GM19193 (cell line): ENCODE results near the gene CNTN1.

Experiments used
- POLR2A ChIP-seq: IDR thresholded peaks from 4 replicates; pipeline ENCODE4 v1.6.1; 2011; ENCODE audit not compliant: insufficient read depth, insufficient read length; ENCODE audit errors: extremely low read depth

CNTN1 gene

GRCh38 chr12:41055875-41056577 is 363.8 kb downstream of the CNTN1 start:
- no peak for TF ChIP-seq POLR2A

- TF ChIP-seq POLR2A, result no peak
Observed at GRCh38 chr12:41058266-41058665, 366.0 kb downstream of the CNTN1 start.

- TF ChIP-seq POLR2A, result no peak
Observed at GRCh38 chr12:41061192-41061591, 369.0 kb downstream of the CNTN1 start.

GRCh38 chr12:41064411-41064810 is 372.2 kb downstream of the CNTN1 start:
- TF ChIP-seq POLR2A, result no peak

- TF ChIP-seq POLR2A, result no peak
Observed at GRCh38 chr12:41067941-41068645, 375.9 kb downstream of the CNTN1 start.

GRCh38 chr12:41073633-41074472 is 381.6 kb downstream of the CNTN1 start:
- no peak for TF ChIP-seq POLR2A

GRCh38 chr12:41074473-41074769 is 382.2 kb downstream of the CNTN1 start:
- no peak for TF ChIP-seq POLR2A

- no peak for TF ChIP-seq POLR2A
Observed at GRCh38 chr12:41076114-41076513, 383.9 kb downstream of the CNTN1 start.

GRCh38 chr12:41089438-41089837 is 397.2 kb downstream of the CNTN1 start:
- no peak for TF ChIP-seq POLR2A

- no peak for TF ChIP-seq POLR2A
Observed at GRCh38 chr12:41092115-41092514, 399.9 kb downstream of the CNTN1 start.

- no peak for TF ChIP-seq POLR2A
Observed at GRCh38 chr12:41096797-41097196, 404.6 kb downstream of the CNTN1 start.

- no peak for TF ChIP-seq POLR2A
Observed at GRCh38 chr12:41100572-41100971, 408.3 kb downstream of the CNTN1 start.

- TF ChIP-seq POLR2A, result no peak
Observed at GRCh38 chr12:41101806-41102205, 409.6 kb downstream of the CNTN1 start.

- TF ChIP-seq POLR2A, result no peak
Observed at GRCh38 chr12:41103614-41104013, 411.4 kb downstream of the CNTN1 start.

GRCh38 chr12:41106315-41106714 is 414.1 kb downstream of the CNTN1 start:
- TF ChIP-seq POLR2A, result no peak

- TF ChIP-seq POLR2A, result no peak
Observed at GRCh38 chr12:41108032-41108431, 415.8 kb downstream of the CNTN1 start.
